ENCODE results near the gene ANKRD17.

Gene ANKRD17

GRCh38 chr4:73104695-73105094 is 153.9 kb downstream of the ANKRD17 start:
- DNase-seq, result no peak

DNA sequence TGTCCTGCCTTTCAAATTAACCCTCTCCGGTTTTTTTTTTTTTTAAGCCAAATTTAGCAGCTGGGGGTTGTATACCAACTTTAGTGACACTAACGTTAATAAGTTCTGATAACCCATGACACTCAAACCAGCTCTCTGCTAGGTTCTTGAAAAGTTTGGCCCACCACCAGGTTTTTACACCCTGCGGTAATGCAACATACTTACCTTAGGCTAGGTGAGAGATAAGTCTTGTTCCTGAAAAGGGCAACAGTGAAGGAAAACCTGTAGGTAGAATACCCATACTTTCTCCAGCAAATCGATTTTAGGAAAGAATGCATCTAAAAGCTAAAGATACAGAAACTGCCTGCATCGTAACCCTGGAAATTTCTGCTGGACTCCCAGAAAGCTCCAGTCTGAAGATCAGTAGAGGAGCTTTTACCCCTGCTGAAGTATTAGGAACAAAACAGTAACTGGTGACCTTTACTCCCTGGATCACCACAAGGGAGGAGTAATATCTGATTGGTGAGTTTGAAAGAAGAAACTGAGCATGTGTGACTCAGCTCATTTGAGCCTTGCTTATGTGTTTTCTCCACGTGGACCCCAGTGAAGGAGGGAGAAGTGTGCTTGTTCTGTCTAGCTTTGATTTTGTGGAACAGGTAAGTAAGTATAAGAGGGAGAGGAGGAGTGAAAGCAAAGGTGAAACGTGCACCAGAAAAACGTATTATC is 154.6 kb downstream of the ANKRD17 start:
- no peak for DNase-seq

GRCh38 chr4:73099143-73099542 is 159.5 kb downstream of the ANKRD17 start:
- no peak for DNase-seq

GRCh38 chr4:73098713-73099112 is 159.9 kb downstream of the ANKRD17 start:
- DNase-seq, result no peak

GRCh38 chr4:73098016-73098415 is 160.6 kb downstream of the ANKRD17 start:
- no peak for DNase-seq

GRCh38 chr4:73092868-73093267 is 165.7 kb downstream of the ANKRD17 start:
- DNase-seq, result no peak

DNA sequence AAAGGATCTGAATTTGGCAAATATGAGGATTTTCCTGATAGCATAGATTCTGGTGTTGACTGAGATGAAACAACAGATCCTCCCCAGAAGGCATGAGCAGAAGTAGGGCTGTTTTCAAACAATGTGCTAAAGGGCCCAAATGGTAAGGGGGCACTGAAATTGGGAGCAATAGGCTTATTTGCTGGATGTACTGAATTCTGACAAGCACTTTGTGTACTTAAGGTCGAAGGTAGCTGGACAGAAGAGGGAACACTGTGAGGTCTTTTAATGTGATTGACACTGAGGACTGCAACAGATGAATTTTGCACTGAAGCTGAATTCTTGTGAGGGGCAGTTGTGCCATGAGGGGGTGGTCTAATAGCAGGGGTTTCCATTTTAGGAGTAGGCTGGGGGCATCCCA is 167.9 kb downstream of the ANKRD17 start:
- DNase-seq, result no peak

GRCh38 chr4:73087871-73088270 is 170.7 kb downstream of the ANKRD17 start:
- DNase-seq, result no peak

DNA sequence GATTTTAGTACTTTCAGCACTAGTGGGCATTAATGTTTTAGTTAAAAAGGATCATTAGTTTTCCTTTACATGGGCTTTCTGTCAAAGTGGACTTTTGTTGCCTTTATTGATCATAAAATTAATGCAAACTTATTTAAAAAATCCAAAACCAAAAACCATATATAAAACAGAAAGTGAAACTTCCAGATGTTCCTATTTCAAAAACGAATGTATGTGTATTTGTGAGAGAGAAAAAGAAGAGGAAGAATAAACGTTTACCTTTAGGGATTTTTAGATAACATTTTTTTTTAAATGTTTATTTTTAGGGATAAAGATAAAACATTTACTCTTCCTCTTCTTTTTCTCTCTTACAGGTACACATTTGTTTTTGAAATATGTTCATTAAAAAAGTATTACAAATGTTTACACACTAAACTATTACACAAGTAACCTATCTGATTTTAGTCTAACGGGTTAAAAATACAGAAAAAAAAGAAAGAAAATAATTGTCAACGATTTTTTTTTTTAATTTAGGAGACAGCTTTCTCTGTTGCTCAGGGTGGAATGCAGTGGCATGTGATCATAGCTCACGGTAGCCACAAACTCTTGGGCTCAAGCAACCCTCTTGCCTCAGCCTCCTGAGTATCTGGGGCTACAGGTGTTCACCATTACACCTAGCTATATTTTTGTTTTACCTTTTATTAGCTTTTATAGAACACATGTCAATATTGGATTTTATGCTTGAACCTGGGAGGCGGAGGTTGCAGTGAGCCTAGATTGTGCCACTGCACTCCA is 172.3 kb downstream of the ANKRD17 start:
- no peak for DNase-seq

- DNase-seq, result no peak
Observed at GRCh38 chr4:73080789-73081188, 177.8 kb downstream of the ANKRD17 start.

DNA sequence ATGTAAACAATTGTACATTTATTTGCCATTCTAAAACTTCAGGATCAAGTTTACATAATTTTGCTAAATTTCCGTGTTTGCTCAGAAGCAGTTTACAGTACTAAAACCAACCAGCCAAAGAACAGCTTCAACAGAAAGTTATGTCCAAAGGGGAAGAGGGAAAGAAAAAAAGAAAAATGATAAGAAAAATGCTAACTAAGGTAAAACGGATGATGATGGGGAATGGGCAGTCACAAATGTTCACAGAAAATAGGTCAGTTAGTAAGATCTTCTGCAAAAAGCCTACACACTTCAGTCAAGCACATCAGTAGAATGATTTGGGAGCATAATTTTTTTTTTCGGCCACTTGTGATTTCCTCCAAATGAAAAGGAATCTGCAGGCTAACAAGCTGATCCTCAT is 182.8 kb downstream of the ANKRD17 start:
- no peak for DNase-seq

- no peak for DNase-seq
Observed at GRCh38 chr4:73070074-73070390, 188.6 kb downstream of the ANKRD17 start.

DNA sequence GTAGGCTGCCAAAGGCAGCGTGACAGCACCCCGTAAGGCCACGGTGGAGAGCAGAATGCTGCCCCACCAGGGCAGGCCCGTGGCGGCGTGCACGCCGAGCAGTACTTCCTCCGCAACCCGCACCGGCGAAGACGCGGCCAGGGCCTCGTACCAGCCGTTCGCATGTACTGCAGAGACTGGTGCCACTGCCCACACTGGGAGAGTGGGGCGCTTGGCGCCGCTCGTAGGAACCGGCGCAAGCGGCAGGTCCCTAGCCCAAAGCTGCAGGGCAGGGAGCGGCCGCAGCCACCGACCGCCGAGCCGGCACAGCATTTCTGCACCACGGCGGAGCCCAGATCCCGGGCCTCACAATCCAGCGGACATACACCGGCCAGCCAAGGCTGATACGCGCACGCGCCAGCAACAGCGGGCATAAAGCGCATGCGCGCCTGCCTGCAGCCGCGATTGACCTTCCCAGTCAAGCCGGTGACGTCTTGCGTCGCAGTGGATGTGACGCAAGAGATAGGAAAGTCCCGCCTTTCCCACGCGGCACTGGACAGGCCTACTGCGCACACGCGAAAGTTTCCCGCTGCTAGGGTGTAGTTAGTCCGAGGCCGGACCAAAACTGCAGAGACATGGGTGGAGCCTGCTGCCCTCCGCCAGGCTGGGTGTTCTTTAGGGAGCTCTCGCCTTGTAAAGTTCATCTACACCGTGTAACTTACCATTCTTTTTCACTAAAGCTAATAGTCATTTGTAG is 189.1 kb downstream of the ANKRD17 start, which contains the start of gene COX18:
COX18 (minus strand) TSS at position 379 of the 736 bp plus-strand sequence; CDS start at position 312, 67 bp downstream.
- DNase-seq, result peak; percentile 92

DNA sequence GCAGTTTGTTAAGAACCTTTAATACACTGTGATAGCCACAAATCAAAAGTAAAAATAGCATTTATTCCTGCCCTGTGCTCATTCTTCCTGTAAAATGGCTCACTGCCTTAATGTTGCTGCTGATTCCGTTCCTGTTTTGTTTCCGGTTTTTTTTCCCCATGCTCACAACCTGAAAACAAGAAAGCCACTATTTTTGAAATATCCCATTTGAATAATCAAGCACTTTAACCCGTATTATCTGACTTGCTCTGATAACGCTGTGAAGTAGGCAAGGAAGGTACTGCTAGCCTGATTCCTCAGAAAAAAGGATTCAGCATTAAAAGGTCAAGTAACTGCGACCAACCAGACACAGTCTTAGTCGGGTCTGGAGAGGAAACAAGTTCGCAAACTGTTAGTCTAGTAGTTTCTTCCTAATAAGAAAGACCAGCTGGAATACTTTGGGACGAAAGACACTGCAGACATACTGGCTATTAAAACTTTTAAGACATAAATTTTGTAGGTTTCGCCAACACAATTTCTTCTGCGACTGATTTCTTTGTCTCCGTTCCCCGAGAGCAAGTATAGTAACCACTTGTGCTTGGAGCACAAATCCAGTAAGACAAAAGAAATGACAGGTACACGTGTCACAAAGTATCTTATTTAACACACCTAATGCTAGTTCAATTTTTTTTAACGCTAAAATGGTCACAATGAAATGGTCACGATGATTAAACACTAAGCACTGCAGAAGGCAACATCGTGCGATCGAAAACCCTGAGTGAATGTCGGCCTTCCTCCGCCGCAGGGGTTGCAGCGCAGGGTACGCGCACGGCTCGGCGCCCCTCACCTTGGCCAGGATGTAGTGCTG is 189.9 kb downstream of the ANKRD17 start:
- no peak for DNase-seq

DNA sequence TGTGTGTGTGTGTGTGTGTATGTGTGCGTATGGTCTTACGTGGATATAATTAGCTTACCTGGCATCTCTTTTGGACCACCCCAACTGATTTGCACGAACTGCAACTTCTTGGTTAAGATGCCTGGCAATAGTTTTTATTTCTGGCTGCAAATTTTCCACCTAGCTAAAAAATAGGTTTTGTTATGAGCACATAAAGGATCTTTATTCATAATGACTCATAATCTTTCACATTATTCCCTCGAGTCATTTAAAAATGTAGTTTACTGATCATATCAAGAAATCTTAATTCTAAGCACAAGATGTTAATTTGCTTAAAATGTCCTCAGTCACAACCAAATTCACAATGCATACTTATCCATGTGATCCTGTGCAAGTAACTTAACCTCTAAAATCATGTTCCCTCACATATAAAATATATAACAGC is 190.6 kb downstream of the ANKRD17 start:
- peak; percentile 20 for DNase-seq

GRCh38 chr4:73066928-73067327 is 191.7 kb downstream of the ANKRD17 start:
- no peak for DNase-seq

DNA sequence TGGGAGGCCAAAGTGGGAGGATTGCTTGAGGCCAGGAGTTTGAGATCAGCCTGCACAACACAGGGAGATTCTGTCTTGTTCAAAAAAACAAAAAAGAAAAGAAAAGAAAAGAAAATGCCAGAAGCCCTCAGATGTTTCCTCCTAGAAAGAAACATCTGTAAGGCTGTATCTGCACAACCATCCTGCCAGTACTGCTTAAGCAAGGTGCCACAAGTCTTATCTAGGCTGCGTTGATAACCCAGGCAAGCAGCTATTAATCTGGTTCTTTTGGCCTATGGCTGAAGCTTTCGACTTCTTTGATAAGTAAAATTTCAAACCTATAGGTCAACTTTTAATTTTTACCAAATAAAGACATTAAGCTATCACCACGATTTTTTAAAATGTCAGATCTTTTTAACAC is 192.2 kb downstream of the ANKRD17 start:
- DNase-seq, result no peak

GRCh38 chr4:73064536-73064935 is 194.1 kb downstream of the ANKRD17 start:
- DNase-seq, result no peak

GRCh38 chr4:73055241-73055897 is 203.2 kb downstream of the ANKRD17 start:
- DNase-seq, result no peak

DNA sequence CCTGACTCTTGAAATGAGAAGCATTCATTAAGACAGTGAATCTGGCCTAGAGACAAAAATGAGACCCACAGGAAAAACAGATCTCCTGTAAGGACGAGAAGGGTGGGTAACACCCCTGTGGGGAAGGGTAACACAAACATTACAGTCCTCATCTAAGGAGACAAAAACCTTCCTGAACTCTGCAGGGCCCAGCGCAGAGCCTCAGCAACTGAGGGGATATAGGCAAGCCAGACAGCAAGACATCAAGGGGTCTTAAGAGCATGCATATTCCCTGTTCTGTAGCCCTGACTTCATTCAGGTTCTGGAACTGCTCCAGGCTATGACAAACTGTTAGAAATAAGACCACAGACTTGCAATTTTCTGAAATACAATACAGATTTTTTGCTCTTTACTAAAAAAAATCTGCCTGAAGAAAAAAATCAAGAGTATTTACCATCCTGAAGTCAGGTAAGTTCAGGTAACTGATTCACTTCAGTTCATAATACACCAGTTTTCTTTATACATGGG is 204.6 kb downstream of the ANKRD17 start:
- DNase-seq, result no peak

DNA sequence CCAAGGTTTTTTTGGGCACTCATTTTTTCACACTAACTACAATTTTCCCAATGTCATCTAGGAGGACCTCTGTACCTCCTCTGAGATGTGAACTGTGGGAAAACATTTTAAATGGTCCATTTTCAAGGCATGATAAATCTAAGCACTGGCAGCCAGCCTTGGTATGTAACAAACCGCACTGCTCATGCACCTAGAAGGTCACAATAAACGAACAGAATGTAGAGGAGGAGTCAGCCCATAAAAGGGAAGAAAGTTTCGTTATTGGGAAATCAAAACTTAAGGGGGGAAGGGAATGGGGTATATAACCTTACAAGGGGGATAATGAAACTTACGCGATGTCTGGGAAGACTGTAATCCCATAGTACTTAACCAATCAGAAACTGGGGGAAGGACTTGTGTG is 205.5 kb downstream of the ANKRD17 start:
- no peak for DNase-seq

DNA sequence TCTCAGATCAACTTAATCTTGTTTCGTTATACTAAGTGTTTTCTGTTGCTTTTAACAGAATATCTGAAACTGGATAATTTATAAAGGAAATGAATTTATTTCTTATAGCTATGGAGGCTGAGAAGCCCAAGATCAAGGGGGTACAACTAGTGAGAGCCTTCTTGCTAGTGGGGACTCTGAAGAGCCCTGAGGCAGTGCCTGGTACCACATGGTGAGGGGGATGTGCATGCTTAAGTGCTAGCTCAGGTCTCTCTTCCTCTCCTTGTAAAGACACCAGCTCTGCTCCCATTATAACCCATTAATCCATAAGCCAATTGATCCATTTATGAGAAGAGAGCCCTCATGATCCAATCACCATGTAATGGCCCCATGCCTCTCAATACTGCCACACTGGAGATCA is 207.0 kb downstream of the ANKRD17 start:
- DNase-seq, result no peak

All from stimulated activated CD4-positive, alpha-beta T cell treated with anti-CD3 and anti-CD28 coated beads, Interleukin-12 subunit alpha, Interleukin-12 subunit beta, amount 100 ng/mL, for 4 hours (primary cell).